Muscle layer of duodenum (tissue), 2 donors: ENCODE measurements around the gene SFTPA2.
"Not testable (repeated sequence)": the region's sequence is repeated elsewhere in the genome, so short reads cannot be mapped to it uniquely, and the experiment has no call there.

Experiments
- H3K27ac ChIP-seq: one replicate; pipeline ENCODE4 v1.7.0; 2013; ENCODE audit warnings: mild to moderate bottlenecking, low read length
- H3K27me3 ChIP-seq: one replicate; pipeline ENCODE4 v1.7.0; 2013; ENCODE audit warnings: low read depth, mild to moderate bottlenecking, control low read depth, low read length
- H3K36me3 ChIP-seq, 2 donors: one replicate each; pipeline ENCODE4 v1.7.0; 2013; ENCODE audit warnings: low read length in 2 of 2, control low read depth in 1 of 2, mild to moderate bottlenecking in 1 of 2; ENCODE audit not compliant: insufficient read depth in 2 of 2, control insufficient read depth in 1 of 2
- H3K4me1 ChIP-seq, 2 donors: one replicate each; pipeline ENCODE4 v1.7.0; 2013; ENCODE audit warnings: low read length in 2 of 2, mild to moderate bottlenecking in 2 of 2, control low read depth in 1 of 2, moderate library complexity in 1 of 2; ENCODE audit not compliant: insufficient read depth in 2 of 2, control insufficient read depth in 1 of 2
- H3K4me3 ChIP-seq, 2 donors: one replicate each; pipeline ENCODE4 v1.7.0; 2013; ENCODE audit warnings: low read length in 2 of 2, low read depth in 1 of 2, mild to moderate bottlenecking in 1 of 2
- H3K9me3 ChIP-seq, 2 donors: one replicate each; pipeline ENCODE4 v1.7.0; 2013; ENCODE audit warnings: low read length in 2 of 2, control low read depth in 1 of 2, mild to moderate bottlenecking in 1 of 2; ENCODE audit not compliant: control insufficient read depth in 1 of 2
- donor health status: healthy.

Gene SFTPA2

GRCh38 chr10:79533142-79533902, 26.9 kb downstream of the SFTPA2 start:
- not testable (repeated sequence) for H3K27ac ChIP-seq, H3K4me1 ChIP-seq, H3K27me3 ChIP-seq, H3K36me3 ChIP-seq, H3K9me3 ChIP-seq, H3K4me3 ChIP-seq

GRCh38 chr10:79528261-79528660, 31.9 kb downstream of the SFTPA2 start:
- H3K9me3 ChIP-seq, H3K36me3 ChIP-seq, H3K27ac ChIP-seq, H3K27me3 ChIP-seq, H3K4me1 ChIP-seq, H3K4me3 ChIP-seq: not testable (repeated sequence)

- not testable (repeated sequence) for H3K4me1 ChIP-seq, H3K9me3 ChIP-seq, H3K36me3 ChIP-seq, H3K27me3 ChIP-seq, H3K4me3 ChIP-seq, H3K27ac ChIP-seq
Observed at GRCh38 chr10:79525049-79525710, 35.0 kb downstream of the SFTPA2 start.

GRCh38 chr10:79523157-79523853, 36.9 kb downstream of the SFTPA2 start:
- not testable (repeated sequence) for H3K4me1 ChIP-seq, H3K27ac ChIP-seq, H3K4me3 ChIP-seq, H3K9me3 ChIP-seq, H3K36me3 ChIP-seq, H3K27me3 ChIP-seq

GRCh38 chr10:79522464-79522863, 37.7 kb downstream of the SFTPA2 start:
- not testable (repeated sequence) for H3K36me3 ChIP-seq, H3K27me3 ChIP-seq, H3K9me3 ChIP-seq, H3K27ac ChIP-seq, H3K4me1 ChIP-seq, H3K4me3 ChIP-seq

- H3K36me3 ChIP-seq, H3K4me3 ChIP-seq, H3K9me3 ChIP-seq, H3K4me1 ChIP-seq, H3K27me3 ChIP-seq, H3K27ac ChIP-seq: not testable (repeated sequence)
Observed at GRCh38 chr10:79521751-79522150, 38.5 kb downstream of the SFTPA2 start.

GRCh38 chr10:79517567-79517966, 42.6 kb downstream of the SFTPA2 start:
- H3K4me3 ChIP-seq, H3K27ac ChIP-seq, H3K9me3 ChIP-seq, H3K36me3 ChIP-seq, H3K27me3 ChIP-seq, H3K4me1 ChIP-seq: not testable (repeated sequence)

- H3K27me3 ChIP-seq, H3K9me3 ChIP-seq, H3K36me3 ChIP-seq, H3K27ac ChIP-seq, H3K4me3 ChIP-seq, H3K4me1 ChIP-seq: not testable (repeated sequence)
Observed at GRCh38 chr10:79516532-79517205, 43.5 kb downstream of the SFTPA2 start.

- not testable (repeated sequence) for H3K27me3 ChIP-seq, H3K36me3 ChIP-seq, H3K4me1 ChIP-seq, H3K9me3 ChIP-seq, H3K4me3 ChIP-seq, H3K27ac ChIP-seq
Observed at GRCh38 chr10:79511891-79512583, 48.2 kb downstream of the SFTPA2 start, which contains the start of gene EIF5AL1. Gene EIF5AL1, plus strand, starts transcription at chr10:79512533. Its CDS starts 117 bp downstream, at chr10:79512650.

GRCh38 chr10:79509934-79510508, 50.2 kb downstream of the SFTPA2 start:
- not testable (repeated sequence) for H3K9me3 ChIP-seq, H3K4me3 ChIP-seq, H3K27me3 ChIP-seq, H3K36me3 ChIP-seq, H3K4me1 ChIP-seq, H3K27ac ChIP-seq
